ENCODE measurements around the gene DACH1.

Gene DACH1

GRCh38 chr13:71638751-71639150, 228.3 kb downstream of the DACH1 start:
- DNase-seq (ENCODE audit: low read depth), result no peak
- H3K4me3 ChIP-seq (replicated peaks; ENCODE audit: low read depth, low read length), result no peak overlapping the region
- TF ChIP-seq, protein P1, sequence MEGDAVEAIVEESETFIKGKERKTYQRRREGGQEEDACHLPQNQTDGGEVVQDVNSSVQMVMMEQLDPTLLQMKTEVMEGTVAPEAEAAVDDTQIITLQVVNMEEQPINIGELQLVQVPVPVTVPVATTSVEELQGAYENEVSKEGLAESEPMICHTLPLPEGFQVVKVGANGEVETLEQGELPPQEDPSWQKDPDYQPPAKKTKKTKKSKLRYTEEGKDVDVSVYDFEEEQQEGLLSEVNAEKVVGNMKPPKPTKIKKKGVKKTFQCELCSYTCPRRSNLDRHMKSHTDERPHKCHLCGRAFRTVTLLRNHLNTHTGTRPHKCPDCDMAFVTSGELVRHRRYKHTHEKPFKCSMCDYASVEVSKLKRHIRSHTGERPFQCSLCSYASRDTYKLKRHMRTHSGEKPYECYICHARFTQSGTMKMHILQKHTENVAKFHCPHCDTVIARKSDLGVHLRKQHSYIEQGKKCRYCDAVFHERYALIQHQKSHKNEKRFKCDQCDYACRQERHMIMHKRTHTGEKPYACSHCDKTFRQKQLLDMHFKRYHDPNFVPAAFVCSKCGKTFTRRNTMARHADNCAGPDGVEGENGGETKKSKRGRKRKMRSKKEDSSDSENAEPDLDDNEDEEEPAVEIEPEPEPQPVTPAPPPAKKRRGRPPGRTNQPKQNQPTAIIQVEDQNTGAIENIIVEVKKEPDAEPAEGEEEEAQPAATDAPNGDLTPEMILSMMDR (IDR thresholded peaks at IDR 0.05; ENCODE audit: low read length, missing control alignments), result no peak

DNA sequence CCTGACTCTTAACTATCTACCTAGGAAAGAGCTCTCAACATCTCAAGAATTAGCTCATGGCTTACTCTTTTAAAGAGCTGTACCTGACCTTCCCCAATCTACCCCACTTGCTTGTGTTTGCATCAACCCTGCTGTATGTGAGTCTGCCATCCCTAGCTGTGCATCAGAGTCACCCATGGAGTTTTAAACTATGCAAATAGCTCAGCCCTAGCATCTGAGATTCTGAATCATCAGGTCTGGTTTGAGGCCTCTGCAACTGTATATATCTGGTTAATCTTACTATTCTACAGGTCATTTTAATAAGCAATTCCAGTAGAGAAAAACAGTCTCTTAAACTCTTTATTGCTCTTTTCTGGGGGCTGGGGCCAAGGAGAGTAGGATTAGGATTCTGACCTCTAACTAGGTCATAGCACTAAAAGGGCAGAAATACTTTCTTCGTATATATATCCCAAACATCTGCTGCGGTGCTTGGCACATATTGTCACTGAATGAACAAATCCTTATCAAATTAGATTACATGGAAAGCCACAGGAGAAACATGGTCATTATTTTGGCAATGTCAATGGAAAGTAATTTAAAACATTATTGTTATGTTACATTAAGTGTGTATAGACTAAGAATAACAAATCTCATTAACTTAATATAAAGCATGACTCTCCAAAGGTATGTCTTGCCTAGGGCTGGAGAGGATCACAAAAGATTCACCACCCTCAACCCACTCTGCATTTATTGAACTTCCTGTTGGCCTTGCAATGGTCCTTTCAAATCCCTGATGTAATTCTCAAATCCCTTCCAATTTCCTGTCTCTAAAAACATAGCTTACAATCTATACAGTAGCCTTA, 232.2 kb downstream of the DACH1 start:
- DNase-seq (ENCODE audit: low read depth), result no peak
- TF ChIP-seq, protein P1 (IDR thresholded peaks at IDR 0.05; ENCODE audit: low read length, missing control alignments), result no peak

GRCh38 chr13:71634182-71634581, 232.8 kb downstream of the DACH1 start:
- TF ChIP-seq, protein P1 (IDR thresholded peaks at IDR 0.05; ENCODE audit: low read length, missing control alignments), result no peak
- no peak overlapping the region for H3K4me3 ChIP-seq (replicated peaks; ENCODE audit: low read depth, low read length)
- no peak for DNase-seq (ENCODE audit: low read depth)

More for the DNA sequence above, 232.2 kb downstream of the DACH1 start:
- H3K4me3 ChIP-seq (replicated peaks; ENCODE audit: low read depth, low read length), result no peak overlapping the region

GRCh38 chr13:71632721-71633120, 234.3 kb downstream of the DACH1 start:
- H3K4me3 ChIP-seq (replicated peaks; ENCODE audit: low read depth, low read length), result no peak overlapping the region
- TF ChIP-seq, protein P1 (IDR thresholded peaks at IDR 0.05; ENCODE audit: low read length, missing control alignments), result no peak

GRCh38 chr13:71632206-71632605, 234.8 kb downstream of the DACH1 start:
- DNase-seq (ENCODE audit: low read depth), result no peak
- H3K4me3 ChIP-seq (replicated peaks; ENCODE audit: low read depth, low read length), result no peak overlapping the region
- TF ChIP-seq, protein P1 (IDR thresholded peaks at IDR 0.05; ENCODE audit: low read length, missing control alignments), result no peak

More at GRCh38 chr13:71632721-71633120, 234.3 kb downstream of the DACH1 start:
- DNase-seq (ENCODE audit: low read depth), result peak; percentile 18

DNA sequence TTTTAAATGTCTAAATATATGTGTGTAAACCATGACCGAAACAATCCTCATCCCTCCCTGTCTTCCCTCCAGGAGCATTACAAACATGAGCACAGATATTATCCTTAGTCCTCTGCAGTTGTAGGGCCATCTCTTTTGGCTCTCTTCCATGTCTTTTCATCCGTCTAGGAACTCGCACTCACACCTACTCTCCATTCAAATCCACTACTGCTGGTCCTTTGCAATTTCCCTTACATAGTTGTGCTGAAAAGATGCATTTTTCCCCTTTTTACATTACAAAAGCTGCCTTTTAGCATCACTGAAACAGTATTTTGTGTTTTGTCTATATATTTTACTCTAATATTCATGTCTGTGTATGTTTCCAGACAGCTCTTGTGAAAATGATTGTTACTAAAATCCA, 237.8 kb downstream of the DACH1 start:
- DNase-seq (ENCODE audit: low read depth), result no peak
- no peak overlapping the region for H3K4me3 ChIP-seq (replicated peaks; ENCODE audit: low read depth, low read length)
- TF ChIP-seq, protein P1 (IDR thresholded peaks at IDR 0.05; ENCODE audit: low read length, missing control alignments), result no peak

All from fibroblast of pulmonary artery (primary cell).